Endothelial cell of umbilical vein (primary cell): ENCODE data around the gene ATXN1. TPM values are rescaled to one million over a fixed set of nuclear protein-coding genes. Genes with fewer than 3 reads are reported as not detected.

Source experiments
- BruUV-seq: library from RNA; stranded (reverse); fragments of 400-500 nt; replicated peaks from 2 replicates; lab custom pipeline; 2021; lab: Mats Ljungman, UMichigan
- CTCF ChIA-PET: fragments of 300-600, 350-600 bp; sonication (Branson Sonifier 250); formaldehyde crosslinking; loops from one replicate; lab custom pipeline; 2021; ENCODE audit warnings: antibody characterized with exemption, inconsistent platforms; lab: Charles Lee
- POLR2A ChIA-PET: fragments of 300-600, 350-600 bp; sonication (Branson Sonifier 250); formaldehyde crosslinking; loops from one replicate; lab custom pipeline; 2021; ENCODE audit warnings: antibody characterized with exemption, inconsistent platforms; lab: Charles Lee
- DNase-seq: peaks from one replicate; pipeline ENCODE4 v3.0.0-alpha.2; 2011; ENCODE audit warnings: low read depth, low spot score
- FAIRE-seq: peaks from 2 replicates; lab custom pipeline; 2011; peaks lifted over from hg19 to GRCh38; lab: Jason Lieb, UNC
- H2AFZ ChIP-seq: 2 replicates; pipeline ENCODE4 v1.6.0; 2012; ENCODE audit warnings: low read depth, low read length, control low read depth, inconsistent platforms
- H3K27ac ChIP-seq: 2 replicates; pipeline ENCODE4 v1.5.1; 2011; ENCODE audit warnings: low read depth, mild to moderate bottlenecking, control low read depth, low read length, moderate library complexity; ENCODE audit not compliant: insufficient read depth
- H3K27me3 ChIP-seq, 2 experiments: 2 replicates each; pipeline versions ENCODE4 v1.6.0 to v1.6.1; 2011; ENCODE audit warnings: low read length in 2 of 2, mixed read lengths in 1 of 2; ENCODE audit not compliant: control insufficient read depth in 2 of 2, insufficient read depth in 2 of 2
- H3K36me3 ChIP-seq, 2 experiments: 2 replicates in 1 of 2; 3 replicates in 1 of 2; pipeline ENCODE4 v1.5.1; 2011; ENCODE audit warnings: low read length in 2 of 2, mild to moderate bottlenecking in 1 of 2, moderate library complexity in 1 of 2; ENCODE audit not compliant: control insufficient read depth in 2 of 2, insufficient read depth in 2 of 2; ENCODE audit errors: extremely low read depth in 1 of 2
- H3K4me1 ChIP-seq: 3 replicates; pipeline ENCODE4 v1.5.1; 2011; ENCODE audit warnings: mild to moderate bottlenecking, low read length; ENCODE audit not compliant: control insufficient read depth, insufficient read depth; ENCODE audit errors: extremely low read depth
- H3K4me2 ChIP-seq: 2 replicates; pipeline ENCODE4 v1.6.1; 2011; ENCODE audit warnings: low read length, control low read depth, mixed read lengths; ENCODE audit not compliant: insufficient read depth
- H3K4me3 ChIP-seq, 3 experiments: fragments of 200-600 bp in 1 of 3; sonication (generic), shearing (Covaris generic) in 1 of 3; replicated peaks in 1 of 3; 2 replicates each; pipeline ENCODE4 v1.5.1; 2011 to 2016; ENCODE audit warnings: control low read depth in 3 of 3, low read length in 3 of 3, mild to moderate bottlenecking in 2 of 3, inconsistent platforms in 1 of 3, low read depth in 1 of 3, moderate library complexity in 1 of 3; ENCODE audit not compliant: insufficient read depth in 1 of 3
- H3K79me2 ChIP-seq: 2 replicates; pipeline ENCODE4 v1.6.0; 2012; ENCODE audit warnings: low read length, inconsistent platforms; ENCODE audit not compliant: control insufficient read depth, insufficient read depth
- H3K9ac ChIP-seq: replicated peaks from 2 replicates; pipeline ENCODE3; 2011; ENCODE audit warnings: low read length, control low read depth; ENCODE audit not compliant: insufficient read depth; ENCODE audit errors: extremely low read depth
- H3K9me1 ChIP-seq: replicated peaks from 3 replicates; pipeline ENCODE4 v1.6.0; 2011; ENCODE audit warnings: mild to moderate bottlenecking, low read length; ENCODE audit not compliant: control insufficient read depth, insufficient read depth; ENCODE audit errors: extremely low read depth
- H3K9me3 ChIP-seq: replicated peaks from 2 replicates; pipeline ENCODE4 v1.5.1; 2012; ENCODE audit warnings: low read length, inconsistent platforms; ENCODE audit not compliant: control insufficient read depth, insufficient read depth
- H4K20me1 ChIP-seq: replicated peaks from 2 replicates; pipeline ENCODE3; 2011; ENCODE audit warnings: mild to moderate bottlenecking, low read length; ENCODE audit not compliant: control insufficient read depth, insufficient read depth; ENCODE audit errors: extremely low read depth
- EZH2 ChIP-seq: IDR thresholded peaks from 2 replicates; pipeline ENCODE4 v1.6.1; 2012; ENCODE audit warnings: borderline replicate concordance, low read depth, mild to moderate bottlenecking, moderate library complexity, low read length, inconsistent platforms; ENCODE audit not compliant: severe bottlenecking
- FOS ChIP-seq: IDR thresholded peaks from 2 replicates; pipeline ENCODE4 v1.6.1; 2011; ENCODE audit warnings: mild to moderate bottlenecking, low read length, moderate library complexity, borderline replicate concordance; ENCODE audit not compliant: insufficient read depth
- GATA2 ChIP-seq: IDR thresholded peaks from 2 replicates; pipeline ENCODE4 v1.7.0; 2011; ENCODE audit warnings: low read depth, mild to moderate bottlenecking, moderate library complexity, mixed read lengths, low read length; ENCODE audit not compliant: insufficient read length, insufficient read depth
- JUN ChIP-seq: IDR thresholded peaks from 2 replicates; pipeline ENCODE4 v1.6.1; 2011; ENCODE audit warnings: borderline replicate concordance, low read depth; ENCODE audit not compliant: insufficient read length, insufficient read depth
- MAX ChIP-seq: IDR thresholded peaks from 2 replicates; pipeline ENCODE4 v1.6.1; 2011; ENCODE audit not compliant: insufficient read depth, insufficient read length
- MYC ChIP-seq: IDR thresholded peaks from one replicate; pipeline ENCODE4 v1.6.1; 2011; ENCODE audit warnings: mild to moderate bottlenecking, low read depth, low read length
- POLR2A ChIP-seq: IDR thresholded peaks from 2 replicates; pipeline ENCODE4 v1.6.1; 2012; ENCODE audit warnings: low read depth, mild to moderate bottlenecking, control low read depth, low read length
- POLR2AphosphoS5 ChIP-seq: IDR thresholded peaks from 2 replicates; pipeline ENCODE4 v1.6.1; 2012; ENCODE audit warnings: low read depth, mild to moderate bottlenecking, control low read depth, low read length, moderate library complexity; ENCODE audit not compliant: insufficient read depth
- dilution Hi-C: fragments of 300-500 bp; cut with MboI; formaldehyde crosslinking; loops from one replicate; pipeline ENCODE4 v1.15.0; 2019; ENCODE audit warnings: low sequenced_read_pairs; ENCODE audit not compliant: extremely low pct_ligation_motif_present
- intact Hi-C: fragments of 100-400 bp; cut with micrococcal nuclease; formaldehyde crosslinking; loops from one replicate; pipeline ENCODE4 v1.10.0; 2022
- polyA plus RNA-seq, 4 experiments: library from polyadenylated mRNA; depleted of rRNA in 3 of 4; stranded (reverse) in 3 of 4; unstranded in 1 of 4; fragments of >200 nt; gene quantifications; 2 replicates each; pipeline versions ENCODE4 v1.2.1 to v1.2.3, GENCODE V29; 2011 to 2012; ENCODE audit warnings: missing spikeins in 1 of 4
- total RNA-seq: library from RNA; stranded (reverse); gene quantifications from 2 replicates; pipeline ENCODE4 v1.2.3, GENCODE V29; 2021
- TF ChIP-seq, protein P1 (sequence below), 2 donors: IDR thresholded peaks; 1 replicate in 1 of 2; 2 replicates in 1 of 2; pipeline ENCODE4 v1.5.1; 2011; ENCODE audit warnings: low read length in 2 of 2, mild to moderate bottlenecking in 2 of 2, moderate library complexity in 2 of 2, control low read depth in 1 of 2, inconsistent platforms in 1 of 2, low read depth in 1 of 2; ENCODE audit not compliant: insufficient read depth in 1 of 2; ENCODE audit errors: extremely low read depth in 1 of 2

Gene ATXN1
- total and polyA plus RNA-seq, 2 donors (not counting 3 experiments of a cell fraction or from before 2014, with no cell fraction given): 16.4 to 33.0 TPM

GRCh38 chr6:16362819-16363589, 398.3 kb downstream of the ATXN1 start:
- Histone ChIP-seq H3K36me3 (no peaks in the 10 kb centered on the region), H3K9me3 (no peaks in the 10 kb centered on the region), H2AFZ (no peak overlapping the region), H3K27ac (no peak overlapping the region), H3K9ac (no peak overlapping the region), H3K4me3 (no peak overlapping the region), H3K4me1 (no peaks in the 10 kb centered on the region), H3K79me2 (no peaks in the 10 kb centered on the region), H3K27me3 (no peaks in the 10 kb centered on the region), H3K4me2 (no peak overlapping the region), H3K9me1 (no peaks in the 10 kb centered on the region), H4K20me1 (no peaks in the 10 kb centered on the region)
- CTCF ChIA-PET: no interaction called here
- no TSS peak for BruUV-seq
- intact Hi-C loops: no loop called here
- dilution Hi-C loops: no loop called here
- DNase-seq (no peak), FAIRE-seq (no peak)
- TF ChIP-seq MAX (no peak), JUN (no peak), POLR2AphosphoS5 (no peak), MYC (no peak), GATA2 (no peak), POLR2A (no peak), EZH2 (no peak), FOS (no peak)
- TF ChIP-seq, protein P1, sequence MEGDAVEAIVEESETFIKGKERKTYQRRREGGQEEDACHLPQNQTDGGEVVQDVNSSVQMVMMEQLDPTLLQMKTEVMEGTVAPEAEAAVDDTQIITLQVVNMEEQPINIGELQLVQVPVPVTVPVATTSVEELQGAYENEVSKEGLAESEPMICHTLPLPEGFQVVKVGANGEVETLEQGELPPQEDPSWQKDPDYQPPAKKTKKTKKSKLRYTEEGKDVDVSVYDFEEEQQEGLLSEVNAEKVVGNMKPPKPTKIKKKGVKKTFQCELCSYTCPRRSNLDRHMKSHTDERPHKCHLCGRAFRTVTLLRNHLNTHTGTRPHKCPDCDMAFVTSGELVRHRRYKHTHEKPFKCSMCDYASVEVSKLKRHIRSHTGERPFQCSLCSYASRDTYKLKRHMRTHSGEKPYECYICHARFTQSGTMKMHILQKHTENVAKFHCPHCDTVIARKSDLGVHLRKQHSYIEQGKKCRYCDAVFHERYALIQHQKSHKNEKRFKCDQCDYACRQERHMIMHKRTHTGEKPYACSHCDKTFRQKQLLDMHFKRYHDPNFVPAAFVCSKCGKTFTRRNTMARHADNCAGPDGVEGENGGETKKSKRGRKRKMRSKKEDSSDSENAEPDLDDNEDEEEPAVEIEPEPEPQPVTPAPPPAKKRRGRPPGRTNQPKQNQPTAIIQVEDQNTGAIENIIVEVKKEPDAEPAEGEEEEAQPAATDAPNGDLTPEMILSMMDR (IDR thresholded peaks at IDR 0.05; ENCODE audit: extremely low read depth in 1 of 2, insufficient read depth in 1 of 2, low read depth in 1 of 2, low read length in 2 of 2): no peak
- POLR2A ChIA-PET: no interaction called here
